CD14-positive monocyte (primary cell): Measurements from ENCODE around the gene PTF1A. TPM values are rescaled to one million over a fixed set of nuclear protein-coding genes. Genes with fewer than 3 reads are reported as not detected.

Experiments
- DNase-seq, 3 donors: peaks; one replicate each; pipeline ENCODE4 v3.0.0-alpha.2; 2011 to 2022
- H2AFZ ChIP-seq: 2 replicates; pipeline ENCODE4 v1.6.0; 2012; ENCODE audit warnings: mild to moderate bottlenecking, low read depth, low read length, inconsistent platforms; ENCODE audit not compliant: insufficient read depth, poor library complexity, severe bottlenecking
- H3K27ac ChIP-seq, 2 donors: 1 replicate in 1 of 2; 2 replicates in 1 of 2; pipeline ENCODE4 v1.5.1; 2012 to 2013; ENCODE audit warnings: low read length in 2 of 2, control low read depth in 1 of 2, inconsistent platforms in 1 of 2, low read depth in 1 of 2, mild to moderate bottlenecking in 1 of 2
- H3K27me3 ChIP-seq, 2 donors: one replicate each; pipeline versions ENCODE4 v1.6.0 to v1.6.1; 2011 to 2013; ENCODE audit warnings: low read length in 2 of 2; ENCODE audit not compliant: control insufficient read depth in 2 of 2, insufficient read depth in 2 of 2
- H3K36me3 ChIP-seq, 2 donors: replicated peaks in 1 of 2; 1 replicate in 1 of 2; 2 replicates in 1 of 2; pipeline versions ENCODE4 v1.5.1 to v1.6.1; 2012 to 2013; ENCODE audit warnings: low read length in 2 of 2, control low read depth in 1 of 2, inconsistent platforms in 1 of 2, mild to moderate bottlenecking in 1 of 2; ENCODE audit not compliant: insufficient read depth in 2 of 2, control insufficient read depth in 1 of 2
- H3K4me1 ChIP-seq, 2 donors: 1 replicate in 1 of 2; 2 replicates in 1 of 2; pipeline versions ENCODE4 v1.5.1 to v1.6.1; 2012 to 2013; ENCODE audit warnings: low read length in 2 of 2, control low read depth in 1 of 2, inconsistent platforms in 1 of 2, mild to moderate bottlenecking in 1 of 2, moderate library complexity in 1 of 2; ENCODE audit not compliant: insufficient read depth in 2 of 2, control insufficient read depth in 1 of 2
- H3K4me2 ChIP-seq: replicated peaks from 2 replicates; pipeline ENCODE3; 2012; ENCODE audit warnings: low read length, moderate library complexity, mild to moderate bottlenecking; ENCODE audit not compliant: poor library complexity, severe bottlenecking; ENCODE audit errors: extremely low read depth
- H3K4me3 ChIP-seq, 3 experiments: fragments of 200-600 bp in 1 of 3; sonication (generic) in 1 of 3; replicated peaks in 1 of 3; 1 replicate in 2 of 3; 2 replicates in 1 of 3; pipeline ENCODE4 v1.5.1; 2011 to 2013; ENCODE audit warnings: low read length in 3 of 3, mild to moderate bottlenecking in 3 of 3, control low read depth in 2 of 3, low read depth in 2 of 3, inconsistent platforms in 1 of 3, moderate library complexity in 1 of 3
- H3K79me2 ChIP-seq: 2 replicates; pipeline ENCODE4 v1.6.0; 2012; ENCODE audit warnings: mild to moderate bottlenecking, control low read depth, inconsistent platforms, low read length, moderate library complexity; ENCODE audit not compliant: insufficient read depth
- H3K9ac ChIP-seq: 2 replicates; pipeline ENCODE4 v1.6.0; 2017; ENCODE audit warnings: low read length, mild to moderate bottlenecking; ENCODE audit not compliant: insufficient read depth, poor library complexity, severe bottlenecking
- H3K9me3 ChIP-seq, 2 donors: replicated peaks in 1 of 2; 1 replicate in 1 of 2; 2 replicates in 1 of 2; pipeline versions ENCODE4 v1.5.1 to v1.6.1; 2012 to 2013; ENCODE audit warnings: low read length in 2 of 2, control low read depth in 1 of 2; ENCODE audit not compliant: control insufficient read depth in 1 of 2, insufficient read depth in 1 of 2
- H4K20me1 ChIP-seq: 2 replicates; pipeline ENCODE4 v1.6.0; 2012; ENCODE audit warnings: mild to moderate bottlenecking, low read length, control low read depth, moderate library complexity; ENCODE audit not compliant: insufficient read depth
- H3K27ac Mint-ChIP-seq, 7 donors: one replicate each; pipeline ENCODE4 v1.8.0; 2020; ENCODE audit warnings: mild to moderate bottlenecking in 7 of 7, mixed read lengths in 7 of 7, moderate library complexity in 6 of 7, inconsistent platforms in 2 of 7
- H3K27me3 Mint-ChIP-seq, 3 donors: one replicate each; pipeline ENCODE4 v1.8.0; 2021 to 2022; ENCODE audit warnings: low read depth in 3 of 3, mild to moderate bottlenecking in 3 of 3, mixed read lengths in 3 of 3, moderate library complexity in 3 of 3, inconsistent platforms in 1 of 3
- H3K36me3 Mint-ChIP-seq, 2 donors: one replicate each; pipeline ENCODE4 v1.8.0; 2020; ENCODE audit warnings: mixed read lengths in 2 of 2, inconsistent platforms in 1 of 2, mild to moderate bottlenecking in 1 of 2
- H3K4me1 Mint-ChIP-seq: one replicate; pipeline ENCODE4 v1.8.0; 2020; ENCODE audit warnings: mild to moderate bottlenecking, mixed read lengths
- H3K4me3 Mint-ChIP-seq, 2 donors: one replicate each; pipeline ENCODE4 v1.8.0; 2020; ENCODE audit warnings: mild to moderate bottlenecking in 2 of 2, mixed read lengths in 2 of 2, moderate library complexity in 1 of 2
- H3K9me3 Mint-ChIP-seq, 7 donors: one replicate each; pipeline ENCODE4 v1.8.0; 2020 to 2022; ENCODE audit warnings: mixed read lengths in 7 of 7, mild to moderate bottlenecking in 6 of 7, moderate library complexity in 6 of 7, inconsistent platforms in 2 of 7
- WGBS: methylation state at CpG from one replicate; pipeline ENCODE4 v1.1.5; 2013; ENCODE audit warnings: missing lambda C conversion rate; ENCODE audit not compliant: insufficient coverage; 5-methylcytosine and 5-hydroxymethylcytosine counted together
- intact Hi-C, 2 donors: fragments of 100-400 bp; cut with micrococcal nuclease; formaldehyde crosslinking; loops; one replicate each; pipeline versions ENCODE4 v1.15.0 to v1.15.1; 2023
- polyA plus RNA-seq, 3 donors: library from polyadenylated mRNA; depleted of rRNA in 1 of 3; unstranded in 2 of 3; stranded (reverse) in 1 of 3; fragments of 300-500 nt in 2 of 3; fragments of >200 nt in 1 of 3; fragmentation: Illumina TruSeq in 2 of 3; gene quantifications; 1 replicate in 2 of 3; 2 replicates in 1 of 3; pipeline ENCODE4 v1.2.3, GENCODE V29; 2012 to 2021
- TF ChIP-seq, protein P1 (sequence below): fragments of 200-600 bp; IDR thresholded peaks from one replicate; pipeline ENCODE4 v1.8.0; 2022; ENCODE audit warnings: antibody characterized with exemption, mild to moderate bottlenecking

Gene PTF1A
- polyA plus RNA-seq, 3 donors: not detected

GRCh38 chr10:23173214-23174073 lies 18.7 kb upstream of the PTF1A start:
- intact Hi-C loops: no loop called here
- no peak overlapping the region for H3K4me2 ChIP-seq
- TF ChIP-seq, protein P1, sequence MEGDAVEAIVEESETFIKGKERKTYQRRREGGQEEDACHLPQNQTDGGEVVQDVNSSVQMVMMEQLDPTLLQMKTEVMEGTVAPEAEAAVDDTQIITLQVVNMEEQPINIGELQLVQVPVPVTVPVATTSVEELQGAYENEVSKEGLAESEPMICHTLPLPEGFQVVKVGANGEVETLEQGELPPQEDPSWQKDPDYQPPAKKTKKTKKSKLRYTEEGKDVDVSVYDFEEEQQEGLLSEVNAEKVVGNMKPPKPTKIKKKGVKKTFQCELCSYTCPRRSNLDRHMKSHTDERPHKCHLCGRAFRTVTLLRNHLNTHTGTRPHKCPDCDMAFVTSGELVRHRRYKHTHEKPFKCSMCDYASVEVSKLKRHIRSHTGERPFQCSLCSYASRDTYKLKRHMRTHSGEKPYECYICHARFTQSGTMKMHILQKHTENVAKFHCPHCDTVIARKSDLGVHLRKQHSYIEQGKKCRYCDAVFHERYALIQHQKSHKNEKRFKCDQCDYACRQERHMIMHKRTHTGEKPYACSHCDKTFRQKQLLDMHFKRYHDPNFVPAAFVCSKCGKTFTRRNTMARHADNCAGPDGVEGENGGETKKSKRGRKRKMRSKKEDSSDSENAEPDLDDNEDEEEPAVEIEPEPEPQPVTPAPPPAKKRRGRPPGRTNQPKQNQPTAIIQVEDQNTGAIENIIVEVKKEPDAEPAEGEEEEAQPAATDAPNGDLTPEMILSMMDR: no peak
- no peak overlapping the region for H3K9ac ChIP-seq
- H3K4me3 ChIP-seq: no peak overlapping the region
- peaks cover 41 to 76% of the 10 kb centered on the region in 2 donors for H3K27me3 ChIP-seq
- no peaks in the 10 kb centered on the region for H4K20me1 ChIP-seq
- no peaks in the 10 kb centered on the region for H3K36me3 ChIP-seq
- H2AFZ ChIP-seq: no peak overlapping the region
- Mint-ChIP-seq H3K27me3 (peaks cover 59 to 81% (median 61%) of the 10 kb centered on the region in 3 donors), H3K9me3 (peaks cover 0 to 5% (median 0%) of the 10 kb centered on the region in 7 donors), H3K27ac (no peak overlapping the region), H3K4me1 (no peaks in the 10 kb centered on the region), H3K36me3 (no peaks in the 10 kb centered on the region), H3K4me3 (peak overlapping the region in 1 of 2 donors; percentile 78)
- no peaks in the 10 kb centered on the region for H3K79me2 ChIP-seq
- 2% methylated on average over 81 of the region's 82 CpGs for WGBS
- peaks cover 0 to 4% of the 10 kb centered on the region in 2 donors for H3K9me3 ChIP-seq
- H3K4me1 ChIP-seq: no peaks in the 10 kb centered on the region
- no peak overlapping the region for H3K27ac ChIP-seq
- no peak for DNase-seq

DNA sequence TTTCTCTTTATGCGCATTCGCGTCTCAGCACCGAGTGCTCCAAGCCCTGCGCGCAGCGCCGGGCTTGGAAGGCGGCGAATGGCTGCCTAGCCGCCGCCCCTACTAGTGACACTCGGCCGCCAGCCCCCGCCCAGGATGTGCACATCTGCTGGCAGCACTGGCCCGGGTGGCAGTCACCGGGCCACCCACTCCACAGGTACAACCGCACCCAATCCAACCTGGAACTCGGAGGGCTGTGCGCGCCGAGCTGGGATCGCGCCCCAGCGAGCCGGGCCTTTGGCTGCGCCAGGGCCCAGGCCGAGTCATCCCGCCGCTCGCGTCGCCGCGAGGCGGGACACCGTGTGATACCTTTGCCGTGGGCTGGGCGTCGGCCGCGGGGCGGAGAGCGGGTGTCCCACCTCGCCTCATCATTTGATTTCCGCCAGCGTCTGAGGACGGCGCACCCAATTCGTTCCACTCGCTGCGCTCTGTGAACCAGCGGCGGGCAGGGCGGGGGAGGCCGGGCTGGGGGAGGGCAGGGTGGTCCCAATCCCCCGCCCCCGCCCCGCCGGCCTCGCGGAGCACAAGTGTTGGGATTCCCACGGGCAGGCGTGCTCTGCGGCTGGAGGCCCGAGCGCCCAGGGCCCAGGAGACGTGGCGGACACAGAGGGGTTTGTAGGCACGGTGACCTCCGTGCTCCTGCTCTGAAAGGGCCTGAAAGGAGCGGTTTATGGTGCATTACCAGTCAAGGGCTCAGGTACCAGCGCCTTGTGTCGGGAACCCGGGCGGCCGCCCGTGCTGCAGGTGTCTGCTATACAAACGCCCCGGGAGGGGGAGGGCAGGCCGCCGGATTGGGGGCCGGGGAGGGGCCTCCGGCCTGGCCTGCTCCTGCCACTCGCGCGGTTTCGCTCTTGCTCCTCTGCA lies 17.8 kb upstream of the PTF1A start:
- no peaks in the 10 kb centered on the region for H3K36me3 Mint-ChIP-seq
- Histone ChIP-seq H3K79me2 (no peaks in the 10 kb centered on the region), H3K4me3 (no peak overlapping the region), H3K4me2 (no peak overlapping the region), H2AFZ (no peak overlapping the region), H3K9ac (no peak overlapping the region), H3K27ac (no peak overlapping the region), H3K36me3 (no peaks in the 10 kb centered on the region), H3K9me3 (peaks cover 0 to 4% of the 10 kb centered on the region in 2 donors), H3K27me3 (peaks cover 41 to 75% of the 10 kb centered on the region in 2 donors), H3K4me1 (no peaks in the 10 kb centered on the region), H4K20me1 (no peaks in the 10 kb centered on the region)
- no peak overlapping the region for H3K27ac Mint-ChIP-seq
- H3K4me3 Mint-ChIP-seq: peak overlapping the region in 1 of 2 donors; percentile 60
- H3K27me3 Mint-ChIP-seq: peaks cover 63 to 77% (median 64%) of the 10 kb centered on the region in 3 donors
- H3K4me1 Mint-ChIP-seq: no peaks in the 10 kb centered on the region
- TF ChIP-seq, protein P1: no peak
- DNase-seq: no peak
- intact Hi-C loops: no loop called here
- 4% methylated on average over 87 of the region's 88 CpGs for WGBS
- peaks cover 0 to 5% (median 0%) of the 10 kb centered on the region in 7 donors for H3K9me3 Mint-ChIP-seq
